IPS-18c (cell line): ENCODE data around the gene LGALS9.
"Not testable (repeated sequence)": the region's sequence is repeated elsewhere in the genome, so short reads cannot be mapped to it uniquely, and the experiment has no call there.

ENCODE experiments used
- H3K4me3 ChIP-seq: 2 replicates; pipeline ENCODE4 v1.7.0; 2013; ENCODE audit warnings: low read depth, mild to moderate bottlenecking, low read length, moderate library complexity; ENCODE audit not compliant: insufficient read depth
- H3K9me3 ChIP-seq: one replicate; pipeline ENCODE4 v1.6.1; 2013; ENCODE audit warnings: mild to moderate bottlenecking, low read length, moderate library complexity; ENCODE audit not compliant: control insufficient read depth, insufficient read depth

LGALS9 gene

DNA sequence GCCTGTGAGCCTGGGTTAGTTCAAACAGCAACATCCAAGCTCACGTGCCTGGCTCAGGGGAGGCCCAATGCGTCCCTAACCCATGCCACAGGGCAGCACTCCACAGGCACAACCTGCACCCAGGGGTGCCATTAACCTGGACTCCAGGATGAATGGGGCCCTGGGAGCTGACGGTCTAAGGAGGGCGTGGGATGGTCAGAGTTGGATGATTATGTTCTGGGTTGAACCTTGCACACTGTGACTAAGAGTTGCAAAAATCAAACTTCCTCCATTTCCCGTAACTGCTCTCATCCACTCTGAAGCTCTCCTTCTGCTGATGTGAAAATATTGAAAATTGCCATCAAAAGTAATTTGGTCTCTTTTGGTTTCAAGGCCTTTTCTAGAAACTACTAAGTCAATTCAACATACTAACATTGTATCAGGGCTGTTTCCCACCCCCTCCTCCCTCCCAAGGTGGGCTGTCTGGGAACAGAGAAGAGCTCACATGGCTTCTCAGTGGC lies 7.5 kb downstream of the LGALS9 start:
- not testable (repeated sequence) for H3K4me3 ChIP-seq, H3K9me3 ChIP-seq

DNA sequence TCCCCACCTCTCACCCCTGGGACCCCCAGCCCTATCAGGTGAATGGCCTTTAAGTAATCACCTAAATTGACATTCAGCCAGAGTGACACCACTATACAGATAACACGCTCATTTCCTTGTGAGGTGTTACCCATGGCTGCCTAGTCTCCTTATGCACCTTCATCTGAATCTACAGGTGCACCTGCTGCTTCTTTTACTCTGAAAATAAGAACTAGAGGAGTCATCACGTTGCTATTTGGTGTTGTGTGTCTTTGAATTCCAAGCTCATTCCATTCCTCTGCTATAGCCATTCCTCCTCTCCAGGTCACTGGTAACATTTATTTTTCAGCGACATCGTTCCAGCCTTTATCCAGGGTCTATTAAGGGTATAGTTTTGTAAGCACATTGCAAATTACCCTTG lies 9.8 kb downstream of the LGALS9 start:
- H3K4me3 ChIP-seq, result no peak overlapping the region
- H3K9me3 ChIP-seq, result no peaks in the 10 kb centered on the region

DNA sequence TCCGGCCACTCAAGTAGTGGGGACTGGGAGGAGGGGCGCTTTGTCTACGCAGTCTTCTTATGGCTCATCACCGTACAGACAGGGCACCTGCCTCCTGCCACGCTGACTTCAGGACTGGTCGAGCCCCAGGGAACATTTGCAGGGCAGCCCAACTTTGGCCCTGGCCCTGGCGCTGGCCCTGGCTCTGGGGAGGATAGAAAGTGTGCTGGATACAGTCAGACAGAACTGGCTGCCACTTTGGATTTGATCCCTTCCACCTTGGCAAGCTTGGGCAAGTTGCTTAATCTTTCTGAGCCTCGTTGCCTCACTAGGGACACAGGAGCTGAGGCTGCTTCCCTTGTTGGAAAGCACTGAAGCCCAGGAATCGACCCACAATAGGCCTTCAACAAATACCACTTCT lies 13.6 kb downstream of the LGALS9 start:
- no peak overlapping the region for H3K4me3 ChIP-seq
- H3K9me3 ChIP-seq, result no peaks in the 10 kb centered on the region

DNA sequence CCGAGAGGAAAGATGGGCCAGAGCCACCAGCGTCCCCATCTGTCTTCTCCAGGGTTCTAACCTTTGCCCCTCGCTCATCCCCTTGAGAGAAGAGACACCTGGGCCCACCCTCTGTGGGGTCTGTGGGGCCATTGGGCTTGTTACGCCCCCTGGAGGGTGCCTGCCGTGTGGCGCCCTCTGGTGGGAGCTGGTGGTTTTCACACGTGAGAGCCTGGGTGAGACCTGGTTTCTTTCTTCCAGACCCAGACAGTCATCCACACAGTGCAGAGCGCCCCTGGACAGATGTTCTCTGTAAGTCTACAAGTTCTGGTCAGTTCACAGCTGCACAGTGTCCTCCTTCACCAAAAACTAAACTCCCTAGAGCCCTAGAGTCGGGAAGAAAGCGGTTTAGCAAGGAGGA lies 14.6 kb downstream of the LGALS9 start:
- H3K9me3 ChIP-seq, H3K4me3 ChIP-seq: not testable (repeated sequence)

DNA sequence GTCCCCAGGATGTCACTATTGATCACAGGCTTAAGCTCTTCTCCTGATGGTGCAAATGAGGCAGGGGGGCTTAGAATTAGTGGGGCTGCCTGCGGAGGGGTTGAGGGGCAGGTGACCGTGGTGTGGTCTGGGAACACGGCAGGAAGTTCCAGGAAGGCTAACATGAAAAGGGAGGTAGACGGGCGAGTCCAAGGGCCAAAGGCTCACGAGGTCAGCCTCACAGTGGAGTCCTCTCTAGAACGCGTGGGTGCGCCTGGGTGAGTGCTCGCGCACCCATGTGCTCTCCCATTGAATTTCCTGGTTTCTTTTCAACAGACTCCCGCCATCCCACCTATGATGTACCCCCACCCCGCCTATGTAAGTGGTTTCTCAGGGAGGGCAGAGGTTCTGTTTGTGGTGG lies 15.2 kb downstream of the LGALS9 start:
- Histone ChIP-seq H3K9me3 (no peaks in the 10 kb centered on the region), H3K4me3 (no peak overlapping the region)

DNA sequence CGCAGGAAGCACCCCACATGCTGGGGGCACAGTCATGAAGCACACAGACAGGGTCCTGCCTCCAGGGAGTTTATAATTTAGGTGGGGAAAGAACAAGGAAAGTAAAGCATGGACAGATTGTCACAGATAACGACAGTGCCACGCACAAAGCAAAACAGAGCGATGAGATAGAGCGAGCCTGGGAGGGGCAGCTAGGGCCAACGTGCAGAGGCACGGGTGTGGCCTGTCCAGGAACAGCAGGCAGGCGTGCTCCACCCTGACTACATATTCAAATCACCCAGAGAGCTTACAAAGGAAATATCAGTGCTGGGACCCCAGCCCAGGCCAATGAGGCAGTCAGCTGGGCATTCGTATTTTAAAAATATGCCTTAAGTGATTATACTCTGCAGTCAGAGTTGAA lies 16.8 kb downstream of the LGALS9 start:
- Histone ChIP-seq H3K4me3 (no peak overlapping the region), H3K9me3 (no peaks in the 10 kb centered on the region)

DNA sequence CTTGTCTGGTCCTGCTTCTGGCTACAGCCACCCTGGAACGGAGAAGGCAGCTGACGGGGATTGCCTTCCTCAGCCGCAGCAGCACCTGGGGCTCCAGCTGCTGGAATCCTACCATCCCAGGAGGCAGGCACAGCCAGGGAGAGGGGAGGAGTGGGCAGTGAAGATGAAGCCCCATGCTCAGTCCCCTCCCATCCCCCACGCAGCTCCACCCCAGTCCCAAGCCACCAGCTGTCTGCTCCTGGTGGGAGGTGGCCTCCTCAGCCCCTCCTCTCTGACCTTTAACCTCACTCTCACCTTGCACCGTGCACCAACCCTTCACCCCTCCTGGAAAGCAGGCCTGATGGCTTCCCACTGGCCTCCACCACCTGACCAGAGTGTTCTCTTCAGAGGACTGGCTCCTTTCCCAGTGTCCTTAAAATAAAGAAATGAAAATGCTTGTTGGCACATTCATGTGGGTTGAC lies 18.2 kb downstream of the LGALS9 start:
- H3K9me3 ChIP-seq, H3K4me3 ChIP-seq: not testable (repeated sequence)

DNA sequence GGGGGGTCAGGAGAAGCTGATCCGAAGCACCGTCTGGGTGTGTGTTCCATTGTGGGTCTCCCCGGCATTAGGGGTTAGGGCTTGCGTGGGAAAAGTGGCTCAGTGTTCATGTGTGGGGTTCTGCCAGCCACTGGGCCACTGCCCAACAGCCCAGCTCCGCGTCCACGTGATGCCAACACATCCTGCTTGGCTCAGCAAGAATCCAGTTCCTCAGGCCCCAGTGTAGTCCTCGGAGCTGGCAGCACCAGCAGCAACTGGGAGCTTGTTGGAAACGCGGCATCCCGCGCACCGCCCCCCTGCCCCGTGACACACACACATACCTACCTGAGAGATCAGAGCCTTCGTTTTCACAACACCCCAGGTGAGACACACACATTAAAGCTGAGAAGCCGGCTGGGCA lies 18.9 kb downstream of the LGALS9 start:
- Histone ChIP-seq H3K9me3 (no peaks in the 10 kb centered on the region), H3K4me3 (no peak overlapping the region)

DNA sequence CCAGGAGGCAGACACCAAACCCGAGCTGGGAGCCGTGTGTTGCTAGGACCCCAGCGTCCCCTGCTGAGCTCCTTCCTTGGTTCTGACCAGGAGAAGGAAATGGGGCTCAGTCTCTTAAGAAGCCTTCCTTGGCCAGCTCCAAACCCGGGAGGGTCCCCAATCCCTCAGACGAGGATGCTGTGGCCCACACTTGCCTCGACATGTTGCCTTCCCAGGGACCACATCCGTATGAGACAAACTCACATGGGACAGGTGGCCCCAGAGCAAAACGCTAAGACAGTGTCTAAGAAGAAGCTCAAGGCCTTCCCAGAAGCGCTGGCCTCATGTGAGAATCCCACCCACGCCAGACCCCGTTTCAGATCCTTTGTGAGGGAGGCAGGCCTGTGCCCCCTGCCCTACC lies 19.8 kb downstream of the LGALS9 start:
- no peak overlapping the region for H3K4me3 ChIP-seq
- no peaks in the 10 kb centered on the region for H3K9me3 ChIP-seq

DNA sequence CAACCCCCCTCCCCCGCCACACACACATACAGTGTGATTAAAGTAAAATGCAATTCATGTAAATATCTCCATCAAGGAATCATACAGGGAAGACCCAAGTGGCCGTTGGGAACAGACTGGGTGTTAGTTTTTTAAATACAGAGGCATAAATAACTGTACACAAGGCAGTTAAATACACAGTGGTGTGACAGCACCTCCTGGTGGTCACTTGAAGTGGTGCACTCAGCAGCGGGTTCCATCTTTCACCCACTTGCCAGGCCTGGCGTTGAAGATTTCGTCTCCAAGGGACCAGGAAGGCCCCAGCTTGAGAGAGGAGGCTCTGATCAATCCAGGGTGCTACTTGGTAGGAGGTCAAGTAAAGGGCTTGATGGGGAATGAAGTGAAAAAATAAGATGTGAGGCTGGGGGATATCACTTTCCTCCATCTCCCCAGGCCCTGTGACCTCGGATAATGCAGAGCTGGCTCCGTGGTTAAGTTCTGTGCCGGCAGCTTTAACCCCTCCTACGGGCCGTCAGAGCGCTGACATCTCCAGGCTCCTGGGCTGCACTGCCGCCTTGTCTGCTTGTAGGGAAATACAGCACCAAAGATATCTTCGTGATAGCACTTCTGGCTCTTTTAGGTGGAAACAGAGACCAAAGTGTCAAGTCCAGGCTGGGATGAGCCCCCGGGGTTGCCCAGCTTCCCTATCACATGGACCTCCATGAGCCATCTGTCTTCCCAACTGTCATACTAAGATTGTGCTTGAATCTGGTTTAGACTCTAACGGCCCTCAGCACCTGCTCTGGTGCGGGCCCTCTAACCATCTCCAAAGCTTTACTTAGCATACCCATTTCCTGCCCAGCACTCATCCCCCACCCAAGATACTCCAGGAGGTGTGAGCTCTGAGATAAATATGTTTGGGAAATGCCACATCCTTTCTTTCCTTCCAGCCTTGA lies 20.7 kb downstream of the LGALS9 start:
- H3K9me3 ChIP-seq, result no peaks in the 10 kb centered on the region
- H3K4me3 ChIP-seq, result no peak overlapping the region

DNA sequence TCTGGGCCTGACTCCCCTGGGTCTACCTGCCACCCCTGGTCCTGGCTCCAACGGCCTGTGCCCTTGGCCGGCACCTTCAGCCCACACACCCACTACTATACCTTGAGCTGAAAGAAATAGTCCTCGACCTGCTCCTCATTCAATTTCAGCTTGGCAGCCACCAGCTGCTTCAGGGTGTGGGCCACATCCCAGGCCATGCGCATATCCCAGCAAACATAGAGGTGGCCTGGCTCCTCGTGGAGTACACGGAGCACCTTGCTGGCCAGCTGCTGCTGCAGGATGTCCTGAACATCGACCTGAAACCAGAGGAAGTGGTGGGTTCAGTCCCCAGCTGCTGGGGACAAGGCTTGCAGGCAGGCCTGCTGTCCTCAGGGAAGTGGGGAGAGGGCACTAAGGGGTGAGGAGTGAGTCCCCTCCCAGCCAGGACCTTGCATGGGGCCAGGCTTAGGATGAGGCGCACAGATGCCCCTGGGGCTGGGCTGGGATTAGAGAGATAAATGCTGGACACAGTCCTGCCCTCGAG lies 22.5 kb downstream of the LGALS9 start:
- H3K9me3 ChIP-seq, H3K4me3 ChIP-seq: not testable (repeated sequence)

DNA sequence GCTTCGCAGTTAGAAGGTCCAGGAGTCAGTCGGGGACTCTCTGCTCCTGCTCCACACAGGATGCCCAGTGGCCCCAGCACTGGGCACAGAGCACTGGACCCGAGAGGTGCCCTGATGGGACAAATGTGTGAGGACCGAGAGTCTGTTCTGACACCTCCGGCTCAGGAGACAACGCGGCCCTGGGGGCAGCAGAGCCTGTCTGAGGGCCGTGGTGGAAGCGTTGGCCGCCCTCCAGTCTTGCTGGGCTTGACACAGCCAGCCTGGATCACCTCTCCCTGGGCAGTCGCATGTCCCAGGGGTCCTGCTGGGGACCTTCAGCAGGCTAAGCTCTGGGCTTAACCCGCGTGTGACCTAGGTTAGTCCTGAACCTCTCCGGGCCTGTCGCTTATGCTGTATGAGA lies 23.1 kb downstream of the LGALS9 start:
- Histone ChIP-seq H3K4me3 (no peak overlapping the region), H3K9me3 (no peaks in the 10 kb centered on the region)

DNA sequence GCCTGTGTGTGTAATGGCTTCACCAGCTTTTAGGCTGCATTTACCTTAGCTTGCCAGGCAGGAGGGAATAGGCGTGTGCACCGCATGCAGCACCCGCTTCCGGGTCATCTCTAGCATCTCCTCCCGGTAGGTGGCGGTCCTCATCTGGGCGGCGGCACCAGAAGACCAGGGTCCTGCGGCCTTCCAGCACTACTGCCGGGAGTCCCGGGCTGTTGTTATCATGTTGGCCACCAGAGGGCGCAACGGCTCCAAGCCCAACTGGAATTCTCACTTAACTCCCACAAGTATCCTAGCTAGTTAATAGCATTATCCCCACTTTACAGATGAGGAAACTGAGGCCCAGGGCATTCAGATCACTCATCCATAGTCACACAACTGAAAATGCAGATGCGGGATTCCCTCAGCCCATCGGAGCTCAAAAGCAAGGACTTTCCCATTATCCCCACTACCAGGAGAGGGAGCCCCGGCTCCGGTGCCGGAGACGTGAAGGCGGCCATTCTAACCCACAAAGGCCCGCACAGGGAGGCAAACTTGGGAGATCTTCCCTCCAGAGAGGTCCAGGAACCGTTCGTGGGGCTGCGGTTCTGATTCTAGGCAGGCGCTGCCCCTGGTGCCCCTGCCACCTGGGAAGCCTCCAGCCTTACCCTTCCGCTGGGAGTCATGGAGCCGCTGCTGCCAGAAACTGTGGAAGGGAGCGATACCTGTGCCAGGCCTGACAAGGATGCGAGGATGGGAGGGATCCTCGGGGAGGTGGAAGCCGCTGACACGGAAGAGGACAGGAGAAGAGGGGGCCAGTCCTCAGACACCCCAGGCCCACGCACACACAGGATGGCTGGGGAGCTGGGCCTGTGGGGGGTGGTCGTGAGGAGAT lies 23.9 kb downstream of the LGALS9 start:
- Histone ChIP-seq H3K4me3 (no peak overlapping the region), H3K9me3 (no peaks in the 10 kb centered on the region)

DNA sequence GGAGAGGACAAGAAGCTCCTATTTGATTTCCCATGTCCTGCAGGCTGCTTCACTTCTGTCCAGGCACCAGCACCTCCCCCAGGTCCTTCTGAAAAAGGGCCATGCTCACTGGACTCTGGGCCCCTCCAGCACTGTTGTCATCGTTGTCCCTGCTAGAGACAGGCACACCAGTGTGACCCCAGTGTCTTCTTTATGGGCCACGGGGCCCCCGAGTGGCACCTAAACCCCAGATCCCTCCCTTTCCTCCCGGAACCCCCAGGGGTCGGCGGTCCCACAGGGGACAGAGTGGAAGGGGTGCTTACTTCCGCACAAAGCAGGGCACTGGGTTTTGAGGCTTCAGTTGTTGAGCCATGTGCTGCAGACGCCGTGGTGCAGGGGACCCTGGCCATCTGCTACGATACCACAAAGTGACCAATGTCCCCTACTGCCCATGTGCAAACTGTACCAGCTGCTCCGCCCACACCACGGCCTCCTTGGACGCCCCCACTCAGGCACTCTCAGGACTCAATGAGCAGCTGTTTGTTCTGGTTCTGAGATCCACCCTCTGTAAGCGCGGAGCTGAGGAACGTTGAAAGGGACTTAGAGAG lies 24.6 kb downstream of the LGALS9 start:
- H3K4me3 ChIP-seq, H3K9me3 ChIP-seq: not testable (repeated sequence)

DNA sequence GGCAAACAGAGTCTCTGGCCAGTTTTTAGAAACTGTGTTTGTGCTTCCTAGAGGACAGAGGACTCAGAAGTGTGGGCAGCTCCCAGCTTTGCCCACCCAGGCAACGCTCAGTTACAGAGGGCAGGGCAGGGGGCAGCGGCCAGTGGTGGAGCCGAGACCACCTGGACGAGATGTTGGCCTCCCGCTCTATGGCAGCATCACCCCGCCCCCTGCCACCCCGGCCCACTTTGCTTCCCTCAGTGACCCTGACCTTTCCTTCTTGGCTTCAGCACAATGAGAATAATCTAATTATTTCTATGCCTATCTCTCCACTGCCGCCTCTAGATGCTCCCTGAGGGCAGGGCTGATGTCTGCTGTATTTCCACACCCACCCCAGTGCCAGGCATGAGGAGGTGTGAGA lies 25.6 kb downstream of the LGALS9 start:
- H3K9me3 ChIP-seq, H3K4me3 ChIP-seq: not testable (repeated sequence)

DNA sequence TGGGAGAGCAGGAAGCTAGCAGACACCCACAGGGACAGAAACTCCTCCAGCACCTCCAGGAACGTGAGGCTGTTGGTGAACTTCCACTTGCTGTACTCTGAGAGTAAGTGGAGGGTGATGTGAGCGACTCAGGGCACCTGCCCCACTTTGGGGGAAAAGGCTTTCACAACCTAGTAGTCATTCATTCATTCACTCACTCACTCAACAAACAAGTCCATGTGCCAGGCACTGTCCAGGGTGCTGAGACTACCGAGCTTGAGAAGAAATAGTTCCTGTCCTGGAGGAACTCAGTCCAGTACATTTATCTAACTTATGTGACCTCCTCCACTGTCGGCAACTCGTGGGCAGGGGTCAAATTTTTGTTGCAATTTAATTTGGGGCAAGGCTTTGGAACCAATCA lies 26.6 kb downstream of the LGALS9 start:
- Histone ChIP-seq H3K9me3 (no peaks in the 10 kb centered on the region), H3K4me3 (no peak overlapping the region)

DNA sequence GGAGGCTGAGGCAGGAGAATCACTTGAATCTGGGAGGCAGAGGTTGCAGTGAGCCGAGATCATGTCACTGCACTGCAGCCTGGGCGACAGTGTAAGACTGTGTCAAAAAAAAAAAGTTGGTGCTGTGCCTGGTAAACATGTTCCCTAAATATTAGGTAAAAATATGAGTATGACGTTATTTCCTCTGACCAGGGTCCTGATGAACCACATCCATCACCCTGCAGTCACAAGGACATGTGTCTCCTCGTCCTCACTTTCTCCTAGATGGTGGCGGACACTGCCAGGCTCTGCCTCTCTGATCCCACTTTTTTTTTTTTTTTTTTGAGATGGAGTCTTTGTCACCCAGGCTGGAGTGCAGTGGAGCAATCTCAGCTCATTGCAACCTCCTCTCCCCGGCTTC lies 28.7 kb downstream of the LGALS9 start:
- Histone ChIP-seq H3K4me3 (no peak overlapping the region), H3K9me3 (no peaks in the 10 kb centered on the region)
